Measurements from ENCODE around the gene MUC20. TPM values are rescaled to one million over a fixed set of nuclear protein-coding genes. Genes with fewer than 3 reads are reported as not detected.

The MUC20 gene
- total RNA-seq, 1 experiment from 2014 or later: not detected

DNA sequence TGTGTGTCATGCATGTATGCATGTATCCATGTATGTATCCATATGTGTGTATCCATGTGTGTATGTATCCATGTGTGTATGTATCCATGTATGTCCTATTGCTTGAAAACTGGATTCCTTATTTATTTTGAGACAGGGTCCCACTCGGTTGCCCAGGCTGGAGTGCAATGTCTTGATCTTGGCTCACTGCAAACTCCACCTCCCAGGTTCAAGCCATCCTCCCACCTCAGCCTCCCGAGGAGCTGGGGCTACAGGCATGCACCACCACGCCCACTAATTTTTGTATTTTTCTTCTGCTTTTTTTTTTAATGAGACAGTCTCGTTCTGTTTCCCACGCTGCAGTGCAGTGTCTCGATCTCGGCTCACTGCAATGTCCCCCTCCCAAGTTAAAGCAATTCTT lies 34.1 kb downstream of the MUC20 start:
- peak overlapping the region in 1 of 3 experiments; percentile 28; a peak in 1 of 7 replicates for H3K27ac Mint-ChIP-seq
- no peaks in the 10 kb centered on the region for H3K79me2 ChIP-seq (ENCODE audit: insufficient read depth, low read length)
- no peak overlapping the region for H3K27ac ChIP-seq (ENCODE audit: insufficient read length, low read depth, low read length)
- DNase-seq: no peak
- no peak overlapping the region for H4K8ac ChIP-seq (replicated peaks; ENCODE audit: insufficient read length, low read depth, low read length)
- no peaks in the 10 kb centered on the region for H3K23me2 ChIP-seq (ENCODE audit: insufficient read length, low read depth, low read length, poor library complexity, severe bottlenecking)
- no peak overlapping the region for H2AFZ ChIP-seq (ENCODE audit: low read length)
- H3K56ac ChIP-seq (ENCODE audit: insufficient read length, low read depth, low read length): no peak overlapping the region
- H3K4me3 Mint-ChIP-seq: no peak overlapping the region
- H3K9me3 Mint-ChIP-seq: no peaks in the 10 kb centered on the region; a peak in 1 of 5 replicates
- H4K91ac ChIP-seq (ENCODE audit: insufficient read length, low read depth, low read length): no peak overlapping the region
- H3K23ac ChIP-seq (ENCODE audit: insufficient read length, low read depth, low read length): no peak overlapping the region
- H3K4me1 ChIP-seq (ENCODE audit: insufficient read depth, low read length): peaks cover 3% of the 10 kb centered on the region; the same call in 1 of the 2 replicates
- H3K4ac ChIP-seq (ENCODE audit: low read depth, low read length): no peak overlapping the region
- no peaks in the 10 kb centered on the region for H3K79me1 ChIP-seq (ENCODE audit: insufficient read depth, low read depth, low read length, poor library complexity, severe bottlenecking)
- peaks cover 11 to 31% of the 10 kb centered on the region in 2 experiments for H3K4me1 Mint-ChIP-seq
- no peak overlapping the region for H3K14ac ChIP-seq (ENCODE audit: insufficient read depth, low read length)
- H2BK20ac ChIP-seq (ENCODE audit: low read depth, low read length, poor library complexity, severe bottlenecking): no peak overlapping the region
- H3K36me3 Mint-ChIP-seq (ENCODE audit: insufficient read depth in 1 of 3, low read depth in 3 of 3): no peaks in the 10 kb centered on the region
- TF ChIP-seq, protein P1, sequence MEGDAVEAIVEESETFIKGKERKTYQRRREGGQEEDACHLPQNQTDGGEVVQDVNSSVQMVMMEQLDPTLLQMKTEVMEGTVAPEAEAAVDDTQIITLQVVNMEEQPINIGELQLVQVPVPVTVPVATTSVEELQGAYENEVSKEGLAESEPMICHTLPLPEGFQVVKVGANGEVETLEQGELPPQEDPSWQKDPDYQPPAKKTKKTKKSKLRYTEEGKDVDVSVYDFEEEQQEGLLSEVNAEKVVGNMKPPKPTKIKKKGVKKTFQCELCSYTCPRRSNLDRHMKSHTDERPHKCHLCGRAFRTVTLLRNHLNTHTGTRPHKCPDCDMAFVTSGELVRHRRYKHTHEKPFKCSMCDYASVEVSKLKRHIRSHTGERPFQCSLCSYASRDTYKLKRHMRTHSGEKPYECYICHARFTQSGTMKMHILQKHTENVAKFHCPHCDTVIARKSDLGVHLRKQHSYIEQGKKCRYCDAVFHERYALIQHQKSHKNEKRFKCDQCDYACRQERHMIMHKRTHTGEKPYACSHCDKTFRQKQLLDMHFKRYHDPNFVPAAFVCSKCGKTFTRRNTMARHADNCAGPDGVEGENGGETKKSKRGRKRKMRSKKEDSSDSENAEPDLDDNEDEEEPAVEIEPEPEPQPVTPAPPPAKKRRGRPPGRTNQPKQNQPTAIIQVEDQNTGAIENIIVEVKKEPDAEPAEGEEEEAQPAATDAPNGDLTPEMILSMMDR (conservative IDR thresholded peaks at IDR 0.05): no peak
- no peak overlapping the region for H3K18ac ChIP-seq (ENCODE audit: insufficient read length, low read depth, low read length)
- no peak overlapping the region for H2BK5ac ChIP-seq (ENCODE audit: insufficient read length, low read length)
- no peaks in the 10 kb centered on the region for H4K20me1 ChIP-seq (ENCODE audit: control insufficient read depth, insufficient read depth, insufficient read length)
- H3K4me2 ChIP-seq (ENCODE audit: insufficient read depth, insufficient read length, low read length): no peak overlapping the region
- H3K27me3 ChIP-seq (ENCODE audit: insufficient read depth, low read length): no peaks in the 10 kb centered on the region
- H3T11ph ChIP-seq (ENCODE audit: low read length): no peak overlapping the region
- no peak overlapping the region for H4K5ac ChIP-seq (ENCODE audit: insufficient read length, low read depth, low read length)
- no peak overlapping the region for H2BK120ac ChIP-seq (ENCODE audit: low read depth, low read length, poor library complexity, severe bottlenecking)
- H3K27me3 Mint-ChIP-seq (ENCODE audit: low read depth): peaks cover 2% of the 10 kb centered on the region
- H2BK12ac ChIP-seq (ENCODE audit: insufficient read length, low read depth, low read length): no peak overlapping the region
- WGBS (ENCODE audit: extremely low coverage, insufficient read length, low lambda C conversion rate): no CpG with 5 or more reads among the region's 7 CpGs
- H3K9me3 ChIP-seq (ENCODE audit: control insufficient read depth, low read depth, low read length): no peaks in the 10 kb centered on the region
- no peak overlapping the region for H2AK5ac ChIP-seq (ENCODE audit: insufficient read length, low read length)
- H3K9ac ChIP-seq (ENCODE audit: extremely low read depth, insufficient read length, low read length): no peak overlapping the region
- H2BK15ac ChIP-seq (ENCODE audit: low read depth, low read length): no peak overlapping the region

Data from H9 (cell line).